A673 (cell line): ENCODE data around the gene GSTM1. TPM values are rescaled to one million over a fixed set of nuclear protein-coding genes. Genes with fewer than 3 reads are reported as not detected.

Source experiments
- BruUV-seq: library from RNA; stranded (reverse); fragments of 400-500 nt; replicated peaks from 2 replicates; lab custom pipeline; 2021; lab: Mats Ljungman, UMichigan
- CTCF ChIA-PET: fragments of 300-600 bp; sonication (Branson Sonifier 250); formaldehyde crosslinking; loops from one replicate; lab custom pipeline; 2022; ENCODE audit warnings: antibody characterized with exemption; lab: Charles Lee
- POLR2A ChIA-PET: fragments of 300-600 bp; sonication (Branson Sonifier 250); formaldehyde crosslinking; loops from one replicate; lab custom pipeline; 2022; ENCODE audit warnings: antibody characterized with exemption; ENCODE audit not compliant: low non-redundant PET; lab: Charles Lee
- DNase-seq: peaks from one replicate; pipeline ENCODE4 v3.0.0-alpha.2; 2015; ENCODE audit warnings: low spot score
- H3K27ac ChIP-seq: fragments of 200-600 bp; sonication (generic); 2 replicates; pipeline ENCODE4 v1.5.1; 2016; ENCODE audit warnings: mixed run types, low read depth, mild to moderate bottlenecking, mixed read lengths, antibody characterized with exemption, low read length; ENCODE audit not compliant: poor library complexity, severe bottlenecking
- H3K27me3 ChIP-seq: fragments of 200-600 bp; sonication (generic); replicated peaks from 2 replicates; pipeline ENCODE4 v1.6.1; 2017; ENCODE audit warnings: mixed run types, low read depth, mild to moderate bottlenecking, mixed read lengths, antibody characterized with exemption, low read length; ENCODE audit not compliant: insufficient read depth, poor library complexity
- H3K36me3 ChIP-seq: fragments of 200-600 bp; sonication (generic); 2 replicates; pipeline ENCODE4 v1.6.1; 2016; ENCODE audit warnings: mixed run types, mild to moderate bottlenecking, mixed read lengths, antibody characterized with exemption, low read length; ENCODE audit not compliant: insufficient read depth, poor library complexity, severe bottlenecking
- H3K4me1 ChIP-seq: fragments of 200-600 bp; sonication (generic); 2 replicates; pipeline ENCODE4 v1.6.1; 2017; ENCODE audit warnings: mixed run types, mild to moderate bottlenecking, mixed read lengths, antibody characterized with exemption, low read length; ENCODE audit not compliant: insufficient read depth, poor library complexity, severe bottlenecking
- H3K4me3 ChIP-seq: fragments of 200-600 bp; sonication (generic); 2 replicates; pipeline ENCODE4 v1.5.1; 2016; ENCODE audit warnings: low read depth, mixed run types, mild to moderate bottlenecking, mixed read lengths, low read length; ENCODE audit not compliant: poor library complexity, severe bottlenecking
- H3K9me3 ChIP-seq: fragments of 200-600 bp; sonication (generic); 2 replicates; pipeline ENCODE4 v1.6.1; 2016; ENCODE audit warnings: mixed run types, low read depth, mild to moderate bottlenecking, mixed read lengths, antibody characterized with exemption, low read length; ENCODE audit not compliant: poor library complexity, severe bottlenecking
- CTCF ChIP-seq: fragments of 300-800, 200-600 bp; sonication (generic); conservative IDR thresholded peaks from 2 replicates; pipeline ENCODE4 v1.5.1; 2017; ENCODE audit warnings: low read depth, mild to moderate bottlenecking, antibody characterized with exemption, low read length, moderate library complexity, mixed read lengths
- EZH2 ChIP-seq: fragments of 200-600 bp; sonication (generic); IDR thresholded peaks from 2 replicates; pipeline ENCODE4 v1.6.1; 2017; ENCODE audit warnings: borderline replicate concordance, low read depth, mild to moderate bottlenecking, mixed read lengths, antibody characterized with exemption, low read length; ENCODE audit not compliant: poor library complexity, severe bottlenecking
- intact Hi-C: fragments of 100-400 bp; cut with micrococcal nuclease; formaldehyde crosslinking; loops from one replicate; pipeline ENCODE4 v1.10.0; 2022; ENCODE audit not compliant: unreplicated experiment
- total RNA-seq: library from RNA; stranded (reverse); gene quantifications from 2 replicates; pipeline ENCODE4 v1.2.3, GENCODE V29; 2021

The GSTM1 gene
- total RNA-seq, 1 experiment from 2014 or later, result 166 TPM

- intact Hi-C loops, result no loop called here
- Histone ChIP-seq H3K36me3 (peaks cover 21% of the 10 kb centered on the region), H3K4me1 (peaks cover 12% of the 10 kb centered on the region), H3K27ac (no peak overlapping the region), H3K9me3 (no peaks in the 10 kb centered on the region), H3K27me3 (no peaks in the 10 kb centered on the region), H3K4me3 (no peak overlapping the region)
- ChIA-PET CTCF (no interaction called here), POLR2A (no interaction called here)
- TF ChIP-seq CTCF (no peak), EZH2 (no peak)
- BruUV-seq, result no TSS peak
- no peak for DNase-seq
Observed at GRCh38 chr1:109664671-109665070, 22.9 kb upstream of the GSTM1 start.

GRCh38 chr1:109667452-109668122, 20.0 kb upstream of the GSTM1 start, which contains the start of gene GSTM2:
Gene GSTM2 (plus strand): TSS chr1:109668057. CDS start chr1:109668116, 59 bp downstream.
- DNase-seq, result peak; percentile 96
- no TSS peak for BruUV-seq
- no peaks in the 10 kb centered on the region for H3K36me3 ChIP-seq
- H3K4me1 ChIP-seq, result peaks cover 12% of the 10 kb centered on the region
- no peaks in the 10 kb centered on the region for H3K27me3 ChIP-seq
- peak within 1 kb of the TSS; percentile 11 for H3K27ac ChIP-seq
- intact Hi-C loops, result no loop called here
- no peak for TF ChIP-seq CTCF
- CTCF ChIA-PET, result interaction anchor here (0.6 kb wide), 2 partner anchors 24 to 37 kb away, joined by 3 to 4 read pairs; no protein-coding TSS in a partner anchor
- no peaks in the 10 kb centered on the region for H3K9me3 ChIP-seq
- POLR2A ChIA-PET, result no interaction called here
- H3K4me3 ChIP-seq, result peak within 1 kb of the TSS; percentile 57

GRCh38 chr1:109668123-109668775, 19.4 kb upstream of the GSTM1 start:
- peak overlapping the region; percentile 57 for H3K4me3 ChIP-seq
- no TSS peak for BruUV-seq
- no peaks in the 10 kb centered on the region for H3K27me3 ChIP-seq
- CTCF ChIA-PET, result interaction anchor here (0.6 kb wide), 1 partner anchor 24 kb away, joined by 4 read pairs; no protein-coding TSS in a partner anchor
- no peaks in the 10 kb centered on the region for H3K9me3 ChIP-seq
- DNase-seq, result peak; percentile 2
- peaks cover 12% of the 10 kb centered on the region for H3K4me1 ChIP-seq
- H3K36me3 ChIP-seq, result no peaks in the 10 kb centered on the region
- TF ChIP-seq EZH2 (no peak), CTCF (no peak)
- H3K27ac ChIP-seq, result peak overlapping the region; percentile 11
- intact Hi-C loops, result no loop called here
- POLR2A ChIA-PET, result no interaction called here
